Measurements from ENCODE around the gene AGPAT3. TPM values are rescaled to one million over a fixed set of nuclear protein-coding genes. Genes with fewer than 3 reads are reported as not detected.

Gene AGPAT3
- total RNA-seq, 6 donors from 2014 or later, result 55.0 to 102 (median 70.0) TPM

GRCh38 chr21:43989401-43989800 lies 124.4 kb downstream of the AGPAT3 start:
- Histone ChIP-seq H3K4me3 (no peak overlapping the region), H3K9me3 (no peaks in the 10 kb centered on the region), H3K27me3 (no peaks in the 10 kb centered on the region), H3K27ac (no peak overlapping the region), H3K36me3 (no peaks in the 10 kb centered on the region), H3K4me1 (no peaks in the 10 kb centered on the region)
- WGBS, 2 donors, result 82 to 95% methylated on average over 4 to 7 of the region's 7 CpGs
- DNase-seq, result no peak
- no peak for ATAC-seq (ENCODE audit: low FRiP score in 2 of 2)
- no peak for TF ChIP-seq POLR2A (IDR thresholded peaks at IDR 0.05)
- no peak for TF ChIP-seq POLR2AphosphoS5 (IDR thresholded peaks at IDR 0.05)
- TF ChIP-seq CTCF (IDR thresholded peaks at IDR 0.05), result no peak
- no peak for TF ChIP-seq EP300 (IDR thresholded peaks at IDR 0.05)

GRCh38 chr21:43991447-43991991 lies 126.5 kb downstream of the AGPAT3 start:
- peak; percentile 27 to 28 for ATAC-seq (ENCODE audit: low FRiP score in 2 of 2)
- Histone ChIP-seq H3K36me3 (no peaks in the 10 kb centered on the region), H3K4me3 (no peak overlapping the region), H3K27me3 (no peaks in the 10 kb centered on the region), H3K27ac (no peak overlapping the region), H3K4me1 (no peaks in the 10 kb centered on the region), H3K9me3 (no peaks in the 10 kb centered on the region)
- 87 to 90% methylated on average over 23 to 33 of the region's 33 CpGs for WGBS, 2 donors
- peak in 1 of 2 donors; percentile 65 for DNase-seq
- TF ChIP-seq POLR2AphosphoS5 (IDR thresholded peaks at IDR 0.05) (no peak), CTCF (IDR thresholded peaks at IDR 0.05) (no peak), POLR2A (IDR thresholded peaks at IDR 0.05) (no peak), EP300 (IDR thresholded peaks at IDR 0.05) (no peak)

- Histone ChIP-seq H3K4me3 (no peak overlapping the region), H3K36me3 (no peaks in the 10 kb centered on the region), H3K27me3 (no peaks in the 10 kb centered on the region), H3K4me1 (no peaks in the 10 kb centered on the region), H3K27ac (no peak overlapping the region), H3K9me3 (no peaks in the 10 kb centered on the region)
- ATAC-seq (ENCODE audit: low FRiP score in 2 of 2) (no peak), DNase-seq (peak in 1 of 2 donors; percentile 48)
- WGBS, 2 donors, result 89 to 95% methylated on average over 9 to 11 of the region's 11 CpGs
- TF ChIP-seq EP300 (IDR thresholded peaks at IDR 0.05) (no peak), POLR2AphosphoS5 (IDR thresholded peaks at IDR 0.05) (no peak)
These were observed 127.1 kb downstream of the AGPAT3 start for GRCh38 chr21:43992121-43992520.

- H3K4me1 ChIP-seq, result no peaks in the 10 kb centered on the region
- no peaks in the 10 kb centered on the region for H3K27me3 ChIP-seq
- ATAC-seq (ENCODE audit: low FRiP score in 2 of 2) (peak in 1 of 2 donors; percentile 6), DNase-seq (no peak)
- no peak overlapping the region for H3K27ac ChIP-seq
- TF ChIP-seq POLR2A (IDR thresholded peaks at IDR 0.05), result no peak
- TF ChIP-seq CTCF (IDR thresholded peaks at IDR 0.05), result no peak
- TF ChIP-seq EP300 (IDR thresholded peaks at IDR 0.05), result no peak
- TF ChIP-seq POLR2AphosphoS5 (IDR thresholded peaks at IDR 0.05), result no peak
- no peak overlapping the region for H3K4me3 ChIP-seq
- H3K9me3 ChIP-seq, result no peaks in the 10 kb centered on the region
- no peaks in the 10 kb centered on the region for H3K36me3 ChIP-seq
- WGBS, 2 donors, result 77 to 78% methylated on average over 11 to 18 of the region's 18 CpGs
These were observed 128.5 kb downstream of the AGPAT3 start for GRCh38 chr21:43993420-43993934.

- Histone ChIP-seq H3K4me3 (no peak overlapping the region), H3K4me1 (no peaks in the 10 kb centered on the region), H3K36me3 (no peaks in the 10 kb centered on the region), H3K27ac (no peak overlapping the region), H3K9me3 (no peaks in the 10 kb centered on the region), H3K27me3 (no peaks in the 10 kb centered on the region)
- 60 to 76% methylated on average over 4 to 11 of the region's 11 CpGs for WGBS, 2 donors
- DNase-seq (no peak), ATAC-seq (ENCODE audit: low FRiP score in 2 of 2) (no peak)
- no peak for TF ChIP-seq POLR2A (IDR thresholded peaks at IDR 0.05)
- TF ChIP-seq CTCF (IDR thresholded peaks at IDR 0.05), result no peak
- TF ChIP-seq POLR2AphosphoS5 (IDR thresholded peaks at IDR 0.05), result no peak
- TF ChIP-seq EP300 (IDR thresholded peaks at IDR 0.05), result no peak
These were observed 129.1 kb downstream of the AGPAT3 start for GRCh38 chr21:43994085-43994484.

Measured in upper lobe of left lung (tissue), 6 donors.